MCF 10A (cell line): ENCODE results near the gene TAAR6. TPM values are rescaled to one million over a fixed set of nuclear protein-coding genes. Genes with fewer than 3 reads are reported as not detected.

ENCODE experiments used
- BruUV-seq: library from RNA; stranded (reverse); fragments of 400-500 nt; replicated peaks from 2 replicates; lab custom pipeline; 2021; lab: Mats Ljungman, UMichigan
- CTCF ChIA-PET: fragments of 300-600 bp; sonication (Branson Sonifier 250); formaldehyde crosslinking; extraction: SDS; loops from one replicate; lab custom pipeline; 2021; ENCODE audit warnings: antibody characterized with exemption, inconsistent platforms; lab: Yijun Ruan, JAX
- POLR2A ChIA-PET: fragments of 300-600, 350-650 bp; sonication (Branson Sonifier 250); formaldehyde crosslinking; extraction: SDS; loops from one replicate; lab custom pipeline; 2020; ENCODE audit warnings: antibody characterized with exemption, inconsistent platforms; lab: Yijun Ruan, JAX
- DNase-seq: peaks from one replicate; pipeline ENCODE4 v3.0.0-alpha.2; 2018; ENCODE audit not compliant: unreplicated experiment
- H3K27ac Mint-ChIP-seq: one replicate; pipeline ENCODE4 v1.8.0; 2022; ENCODE audit warnings: mild to moderate bottlenecking, low read depth, mixed read lengths; ENCODE audit not compliant: unreplicated experiment
- H3K27me3 Mint-ChIP-seq: one replicate; pipeline ENCODE4 v1.8.0; 2022; ENCODE audit warnings: mixed read lengths; ENCODE audit not compliant: insufficient read depth, unreplicated experiment
- H3K36me3 Mint-ChIP-seq: one replicate; pipeline ENCODE4 v1.8.0; 2022; ENCODE audit warnings: mild to moderate bottlenecking, moderate library complexity, mixed read lengths; ENCODE audit not compliant: insufficient read depth, unreplicated experiment
- H3K4me1 Mint-ChIP-seq: one replicate; pipeline ENCODE4 v1.8.0; 2022; ENCODE audit warnings: mixed read lengths; ENCODE audit not compliant: insufficient read depth, unreplicated experiment
- H3K4me3 Mint-ChIP-seq: one replicate; pipeline ENCODE4 v1.8.0; 2022; ENCODE audit warnings: mild to moderate bottlenecking, moderate library complexity, mixed read lengths; ENCODE audit not compliant: unreplicated experiment
- H3K9me3 Mint-ChIP-seq: one replicate; pipeline ENCODE4 v1.8.0; 2022; ENCODE audit warnings: mixed read lengths; ENCODE audit not compliant: unreplicated experiment
- intact Hi-C: fragments of 100-400 bp; cut with micrococcal nuclease; formaldehyde crosslinking; loops from 2 replicates; pipeline ENCODE4 v1.14.1; 2022
- total RNA-seq: library from RNA; stranded (reverse); gene quantifications from 2 replicates; pipeline ENCODE4 v1.2.3, GENCODE V29; 2022
- TF ChIP-seq, protein P1 (sequence below): fragments of 200-600 bp; IDR thresholded peaks from one replicate; pipeline ENCODE4 v1.8.0; 2022; ENCODE audit warnings: antibody characterized with exemption, mild to moderate bottlenecking; ENCODE audit not compliant: unreplicated experiment

Gene TAAR6
- total RNA-seq, 1 experiment from 2014 or later: not detected

DNA sequence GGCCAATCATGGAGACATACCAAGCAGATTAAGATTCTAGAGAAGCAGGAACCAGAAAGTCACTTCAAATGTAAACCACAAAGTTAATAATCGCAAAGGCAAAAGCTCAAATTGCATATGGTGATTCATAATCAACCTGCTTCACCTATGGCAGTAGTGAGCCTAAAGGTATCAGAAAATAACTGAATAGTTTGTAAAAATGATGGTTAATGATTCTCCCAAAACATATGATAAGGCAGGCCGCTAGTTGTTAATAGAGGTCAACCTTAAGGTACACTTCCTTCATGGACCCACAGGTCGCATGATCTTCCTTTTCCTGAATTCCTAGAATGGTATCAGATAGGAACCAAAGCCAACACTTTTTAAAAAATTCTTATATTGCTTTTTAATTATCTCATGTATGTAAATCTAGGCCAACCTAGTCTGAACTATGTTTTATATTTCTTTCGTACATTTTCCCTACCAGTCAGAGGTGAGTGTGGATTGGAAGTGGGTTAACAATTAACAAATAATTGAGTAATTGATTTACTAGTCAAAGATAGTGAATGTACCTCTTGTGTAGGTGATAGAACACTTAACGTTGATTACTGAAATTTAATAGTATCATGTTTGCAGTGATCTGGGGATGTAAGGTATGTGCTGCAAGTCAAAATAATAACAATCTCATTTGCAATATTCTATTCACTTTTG, 37.6 kb downstream of the TAAR6 start:
- DNase-seq: no peak
- Mint-ChIP-seq H3K27me3 (no peaks in the 10 kb centered on the region), H3K4me1 (peaks cover 8% of the 10 kb centered on the region), H3K9me3 (no peaks in the 10 kb centered on the region), H3K36me3 (no peaks in the 10 kb centered on the region), H3K4me3 (no peak overlapping the region), H3K27ac (no peak overlapping the region)
- intact Hi-C loops: no loop called here
- POLR2A ChIA-PET: interaction anchor here (0.6 kb wide), 1 partner anchor 288 kb away, joined by 3 read pairs; no protein-coding TSS in a partner anchor
- TF ChIP-seq, protein P1, sequence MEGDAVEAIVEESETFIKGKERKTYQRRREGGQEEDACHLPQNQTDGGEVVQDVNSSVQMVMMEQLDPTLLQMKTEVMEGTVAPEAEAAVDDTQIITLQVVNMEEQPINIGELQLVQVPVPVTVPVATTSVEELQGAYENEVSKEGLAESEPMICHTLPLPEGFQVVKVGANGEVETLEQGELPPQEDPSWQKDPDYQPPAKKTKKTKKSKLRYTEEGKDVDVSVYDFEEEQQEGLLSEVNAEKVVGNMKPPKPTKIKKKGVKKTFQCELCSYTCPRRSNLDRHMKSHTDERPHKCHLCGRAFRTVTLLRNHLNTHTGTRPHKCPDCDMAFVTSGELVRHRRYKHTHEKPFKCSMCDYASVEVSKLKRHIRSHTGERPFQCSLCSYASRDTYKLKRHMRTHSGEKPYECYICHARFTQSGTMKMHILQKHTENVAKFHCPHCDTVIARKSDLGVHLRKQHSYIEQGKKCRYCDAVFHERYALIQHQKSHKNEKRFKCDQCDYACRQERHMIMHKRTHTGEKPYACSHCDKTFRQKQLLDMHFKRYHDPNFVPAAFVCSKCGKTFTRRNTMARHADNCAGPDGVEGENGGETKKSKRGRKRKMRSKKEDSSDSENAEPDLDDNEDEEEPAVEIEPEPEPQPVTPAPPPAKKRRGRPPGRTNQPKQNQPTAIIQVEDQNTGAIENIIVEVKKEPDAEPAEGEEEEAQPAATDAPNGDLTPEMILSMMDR: no peak
- BruUV-seq: no TSS peak
- CTCF ChIA-PET: no interaction called here

DNA sequence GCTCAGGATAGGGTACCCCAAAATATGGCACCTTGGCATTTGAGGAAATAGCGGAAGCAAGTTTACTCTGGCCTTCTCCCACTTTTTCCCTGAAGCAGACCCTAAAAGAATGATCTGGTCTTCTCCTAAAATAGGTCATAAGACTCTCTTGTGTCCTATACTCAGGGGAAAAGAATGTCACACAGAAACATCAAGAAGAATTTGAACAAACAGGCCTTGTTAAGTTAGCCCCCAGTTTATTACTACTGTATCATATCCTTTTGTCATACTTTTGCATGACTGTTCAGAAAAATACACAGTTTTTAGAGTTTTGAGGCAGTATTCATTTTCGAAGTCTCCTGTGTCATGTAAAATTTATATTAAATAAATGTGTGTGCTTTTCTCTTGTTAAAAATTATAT, 41.5 kb downstream of the TAAR6 start:
- TF ChIP-seq, protein P1: no peak
- no peak overlapping the region for H3K27ac Mint-ChIP-seq

DNA sequence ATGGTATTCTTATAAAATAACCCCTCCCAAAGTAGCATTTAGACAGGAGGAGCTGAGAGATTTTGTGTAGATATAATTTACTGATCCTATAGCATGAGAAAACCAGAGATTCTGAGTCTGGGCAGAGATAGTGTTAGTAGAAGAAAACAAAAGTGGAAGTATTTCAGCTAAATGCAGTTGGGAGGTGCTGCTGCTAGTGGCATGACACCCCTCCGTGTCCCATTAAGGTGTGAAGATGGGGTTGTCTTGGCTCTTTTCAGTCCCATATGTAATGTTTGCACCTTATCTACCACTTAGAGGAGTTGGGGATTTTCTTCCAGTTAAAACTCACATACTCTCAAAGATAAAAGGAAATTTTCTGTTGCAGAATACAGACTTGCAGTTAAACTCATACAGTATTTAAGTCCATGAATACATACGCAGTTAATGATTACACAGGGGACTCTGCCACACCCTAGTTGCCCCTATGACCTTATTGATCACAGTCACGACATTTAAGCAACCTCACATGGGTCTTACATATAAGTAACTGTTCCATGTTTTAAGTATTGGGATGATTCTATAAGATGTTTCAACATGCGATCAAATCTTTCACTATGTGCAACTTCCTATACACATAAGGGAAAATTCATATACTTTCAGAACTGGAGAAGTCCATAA, 42.5 kb downstream of the TAAR6 start:
- no peaks in the 10 kb centered on the region for H3K9me3 Mint-ChIP-seq
- POLR2A ChIA-PET: no interaction called here
- H3K4me1 Mint-ChIP-seq: peaks cover 13% of the 10 kb centered on the region
- no peaks in the 10 kb centered on the region for H3K27me3 Mint-ChIP-seq
- CTCF ChIA-PET: no interaction called here
- H3K36me3 Mint-ChIP-seq: no peaks in the 10 kb centered on the region
- intact Hi-C loops: no loop called here
- no peak overlapping the region for H3K27ac Mint-ChIP-seq
- TF ChIP-seq, protein P1: no peak
- DNase-seq: no peak
- BruUV-seq: no TSS peak
- H3K4me3 Mint-ChIP-seq: no peak overlapping the region

More for the DNA sequence above, 41.5 kb downstream of the TAAR6 start:
- H3K9me3 Mint-ChIP-seq: no peaks in the 10 kb centered on the region
- H3K4me1 Mint-ChIP-seq: peaks cover 13% of the 10 kb centered on the region
- ChIA-PET POLR2A (no interaction called here), CTCF (interaction anchor here (0.6 kb wide), 1 partner anchor 13 kb away, joined by 3 read pairs; no protein-coding TSS in a partner anchor)
- no peaks in the 10 kb centered on the region for H3K36me3 Mint-ChIP-seq
- intact Hi-C loops: no loop called here
- no peaks in the 10 kb centered on the region for H3K27me3 Mint-ChIP-seq
- no TSS peak for BruUV-seq
- no peak overlapping the region for H3K4me3 Mint-ChIP-seq
- DNase-seq: no peak

DNA sequence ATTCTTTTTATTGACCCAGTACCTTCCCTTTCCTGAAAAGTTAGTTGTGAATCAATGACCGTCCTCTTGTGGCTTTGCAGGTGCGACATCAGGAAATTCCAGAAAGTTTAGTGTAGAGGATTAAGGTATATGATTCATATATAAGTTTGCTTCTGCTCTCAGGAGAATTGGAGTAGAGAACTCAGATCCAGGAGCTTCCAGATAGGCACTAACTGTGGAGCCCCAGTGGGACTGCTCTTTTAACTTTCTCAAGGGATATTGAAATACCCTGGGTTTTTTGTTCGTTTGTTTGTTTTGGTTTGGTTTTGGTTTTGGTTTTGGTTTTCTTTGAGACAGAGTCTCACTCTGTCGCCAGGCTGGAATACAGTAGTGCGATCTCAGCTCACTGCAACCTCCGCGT, 44.4 kb downstream of the TAAR6 start:
- Mint-ChIP-seq H3K4me3 (no peak overlapping the region), H3K27ac (no peak overlapping the region), H3K9me3 (no peaks in the 10 kb centered on the region), H3K36me3 (no peaks in the 10 kb centered on the region), H3K4me1 (peaks cover 10% of the 10 kb centered on the region), H3K27me3 (peaks cover 7% of the 10 kb centered on the region)
- TF ChIP-seq, protein P1: no peak
- CTCF ChIA-PET: no interaction called here
- intact Hi-C loops: no loop called here
- POLR2A ChIA-PET: no interaction called here
- no TSS peak for BruUV-seq
- DNase-seq: peak; percentile 14
